Stimulated activated naive CD4-positive, alpha-beta T cell (primary cell): ENCODE measurements around the gene RAB9A.
A peak's percentile ranks its signal among the peaks of the same experiment; 100 is the strongest.

Experiments used
- DNase-seq, 6 experiments: peaks; one replicate each; lab custom pipeline; 2025; lab: John Stamatoyannopoulos, UW

The RAB9A gene

DNA sequence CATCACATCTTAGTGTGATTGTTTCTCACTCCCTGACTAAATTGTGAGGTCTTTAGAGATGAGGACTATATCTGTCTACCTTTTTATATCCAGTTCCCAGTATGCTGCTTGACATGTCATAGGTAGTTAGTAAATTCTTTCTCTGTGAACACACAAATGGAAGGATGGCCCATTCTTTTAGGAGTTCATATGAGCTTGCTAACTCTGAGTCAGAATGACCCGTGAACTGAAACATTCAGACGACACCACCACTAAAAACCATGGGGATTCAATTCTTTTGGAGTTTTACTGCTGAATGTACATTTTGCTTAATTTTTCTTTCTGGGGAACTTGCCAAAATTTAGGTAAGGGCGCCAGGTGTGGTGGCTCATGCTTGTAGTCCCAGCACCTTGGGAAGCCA is 59.6 kb downstream of the RAB9A start:
- DNase-seq = no peak

DNA sequence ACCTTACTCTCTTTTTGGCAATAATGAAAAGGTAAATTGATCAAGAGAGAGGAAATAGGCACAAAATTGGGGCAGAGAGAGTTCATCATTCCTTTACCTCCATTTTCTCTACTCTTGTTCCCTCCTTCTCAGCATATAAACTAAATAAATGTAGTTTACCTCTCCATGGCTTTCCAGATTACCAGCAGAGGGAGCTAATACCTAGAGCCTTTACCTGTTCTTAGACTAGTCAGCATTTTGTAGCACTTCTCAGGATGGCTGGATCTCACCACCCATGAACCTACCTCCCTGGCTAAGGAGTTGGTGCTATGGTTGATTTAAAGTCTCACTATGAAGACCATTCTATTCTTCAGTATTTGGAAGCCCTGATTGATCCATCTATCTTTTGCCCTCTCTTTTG is 61.3 kb downstream of the RAB9A start:
- peak in 3 of 6 experiments; percentile 1 to 48 (median 34) for DNase-seq

DNA sequence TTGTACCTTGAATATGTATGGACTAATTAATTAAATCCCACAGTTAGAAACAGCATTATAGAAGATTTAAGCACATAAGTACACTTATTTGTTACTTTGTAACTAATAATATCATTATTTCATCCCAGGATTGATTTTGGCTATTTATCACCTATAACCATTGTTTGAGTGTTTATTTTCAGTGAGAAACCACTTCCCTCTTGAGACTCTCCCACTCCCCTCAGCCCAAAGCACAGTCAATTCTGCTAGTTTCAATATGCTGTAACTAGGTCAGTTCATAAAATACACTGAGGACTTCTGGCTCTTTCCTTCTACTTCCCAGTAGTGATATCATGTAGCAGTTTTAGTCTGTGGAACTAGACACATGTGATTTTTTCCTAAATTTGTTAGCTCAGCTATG is 61.9 kb downstream of the RAB9A start:
- no peak for DNase-seq

DNA sequence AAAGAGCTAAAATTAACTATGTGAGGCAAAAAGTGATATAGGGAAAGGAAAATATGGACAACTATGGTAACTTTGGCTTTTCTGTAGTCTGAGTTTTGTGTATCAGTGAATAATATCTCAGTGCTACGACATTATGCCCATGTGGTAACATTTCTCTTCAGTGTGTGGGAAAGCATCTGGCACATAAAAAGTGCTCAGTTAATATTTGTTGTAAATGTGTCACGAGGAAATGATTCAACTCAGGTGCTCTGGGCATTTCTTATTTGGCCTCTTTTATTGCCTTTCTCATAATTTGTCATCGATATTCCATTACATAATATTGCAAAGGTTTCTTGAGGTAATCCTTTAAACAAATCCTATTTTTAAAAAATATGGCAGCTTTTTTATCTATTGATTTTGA is 63.2 kb downstream of the RAB9A start:
- no peak for DNase-seq

DNA sequence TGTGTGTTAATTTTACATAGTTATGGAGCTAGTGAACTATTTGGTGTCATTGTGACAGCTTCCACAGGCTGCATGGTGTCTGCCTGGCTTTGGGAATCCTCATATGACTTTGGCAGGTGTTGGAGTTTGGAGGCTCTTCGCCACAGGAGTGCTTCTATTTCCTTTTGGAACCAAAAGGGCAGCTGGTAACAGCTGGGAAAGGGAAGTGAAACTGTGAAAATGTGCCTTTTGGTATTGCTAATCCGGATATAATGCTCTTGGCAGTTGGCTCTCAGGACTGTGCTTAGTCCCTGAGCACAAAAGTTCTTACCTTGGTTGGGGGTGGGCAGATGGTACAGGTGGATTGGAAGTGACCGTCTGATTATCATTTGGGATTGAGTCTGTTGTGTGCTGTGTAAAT is 63.7 kb downstream of the RAB9A start:
- DNase-seq = no peak

DNA sequence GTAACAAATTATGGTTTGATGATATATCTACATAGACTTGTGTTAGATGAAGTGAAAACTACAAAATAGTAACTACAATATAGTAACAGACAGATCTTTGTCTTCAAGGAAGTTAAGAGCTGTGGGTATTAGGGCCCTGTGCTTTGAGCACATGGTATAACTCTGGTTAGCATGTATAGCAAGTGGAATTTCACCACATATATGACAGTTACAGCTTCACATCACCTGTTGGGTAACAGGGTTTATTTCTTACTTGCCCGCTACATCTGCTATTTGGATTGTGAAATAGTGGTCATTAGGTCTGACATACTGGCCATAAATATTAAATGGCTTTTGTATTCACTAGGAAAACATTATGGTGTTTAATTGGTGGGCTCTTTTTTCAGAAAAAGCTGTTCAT is 65.8 kb downstream of the RAB9A start:
- DNase-seq = no peak

DNA sequence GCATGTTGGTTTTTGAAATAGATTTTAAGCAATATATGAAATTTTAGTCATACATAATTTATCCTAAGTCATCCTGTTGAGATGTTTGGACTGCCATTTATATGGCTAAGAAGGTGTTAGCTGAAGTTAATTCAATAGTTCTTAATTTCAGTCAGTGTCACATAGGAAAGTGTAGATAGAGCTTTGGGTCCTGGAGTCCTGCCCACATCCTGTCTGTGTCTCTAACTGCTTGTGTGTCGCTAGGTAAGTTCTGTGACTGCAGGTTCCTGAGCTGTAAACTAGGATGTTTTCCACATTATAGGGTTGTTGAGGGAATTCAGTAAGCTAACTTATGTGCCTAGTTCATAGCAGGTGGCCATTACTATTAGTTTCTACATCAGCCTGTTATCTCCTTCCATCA is 66.3 kb downstream of the RAB9A start:
- DNase-seq = peak in 2 of 6 experiments; percentile 7 to 8

DNA sequence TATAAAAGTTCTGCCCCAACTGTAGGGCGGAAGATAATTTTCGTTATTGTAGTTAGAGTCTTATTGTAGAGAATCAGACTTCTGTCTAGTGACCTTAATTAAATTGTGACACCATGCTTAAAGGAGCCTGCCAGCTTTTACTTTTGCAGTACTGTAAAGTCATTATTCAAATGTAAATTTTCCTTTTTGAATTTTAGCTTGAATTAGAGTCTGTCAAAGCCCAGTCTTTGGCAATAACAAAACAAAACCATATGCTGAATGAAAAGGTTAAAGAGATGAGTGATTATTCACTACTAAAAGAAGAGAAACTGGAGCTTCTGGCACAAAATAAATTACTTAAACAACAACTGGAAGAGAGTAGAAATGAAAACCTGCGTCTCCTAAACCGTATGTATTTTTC is 67.5 kb downstream of the RAB9A start:
- DNase-seq = no peak

DNA sequence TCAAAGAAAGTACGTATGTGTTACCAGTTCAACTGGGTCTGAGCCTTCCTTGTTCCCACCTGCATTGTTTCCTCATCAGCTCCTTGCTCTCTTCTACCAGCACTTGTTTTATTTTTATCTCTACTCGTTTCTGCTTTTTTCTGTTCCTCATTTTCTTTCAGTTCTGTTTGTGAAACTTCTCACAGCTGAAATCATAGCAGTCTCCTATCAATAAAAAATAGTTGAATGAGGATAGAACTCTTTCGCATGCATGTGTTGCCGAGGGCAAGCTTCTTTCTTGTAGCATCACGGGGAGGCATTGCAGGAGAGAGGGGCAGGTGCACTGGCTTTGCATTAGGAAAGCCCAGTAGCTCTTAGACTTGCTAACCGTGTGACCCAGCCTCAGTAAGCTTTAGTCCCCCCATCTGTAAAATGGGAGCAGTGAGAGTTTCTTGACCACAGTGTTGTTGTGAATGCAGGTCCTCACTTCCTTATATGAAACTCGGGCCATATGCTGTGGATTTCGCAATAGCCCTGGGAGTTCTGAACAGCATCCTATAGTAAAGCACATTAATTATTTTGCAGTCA is 70.3 kb downstream of the RAB9A start:
- DNase-seq = no peak
